Endothelial cell of umbilical vein (primary cell): Measurements from ENCODE around the gene ANKRD16.

Experiments used
- CTCF ChIP-seq, 2 donors: IDR thresholded peaks; 1 replicate in 1 of 2; 2 replicates in 1 of 2; pipeline ENCODE4 v1.5.1; 2011; ENCODE audit warnings: low read length in 2 of 2, mild to moderate bottlenecking in 2 of 2, moderate library complexity in 2 of 2, control low read depth in 1 of 2, inconsistent platforms in 1 of 2, low read depth in 1 of 2; ENCODE audit not compliant: insufficient read depth in 1 of 2; ENCODE audit errors: extremely low read depth in 1 of 2
- POLR2A ChIP-seq: IDR thresholded peaks from 2 replicates; pipeline ENCODE4 v1.6.1; 2012; ENCODE audit warnings: low read depth, mild to moderate bottlenecking, control low read depth, low read length

GRCh38 chr10:5882961-5883360, 6.7 kb downstream of the ANKRD16 start:
- TF ChIP-seq POLR2A (no peak), CTCF (IDR thresholded peaks at IDR 0.05; ENCODE audit: extremely low read depth in 1 of 2, insufficient read depth in 1 of 2, low read depth in 1 of 2, low read length in 2 of 2) (no peak)
